GM21367 (cell line): ENCODE measurements around the gene CNBD2.
"Not testable (repeated sequence)": the region's sequence is repeated elsewhere in the genome, so short reads cannot be mapped to it uniquely, and the experiment has no call there.

Experiments
- ATAC-seq: cut with Tn5 transposase; IDR thresholded peaks from one replicate; pipeline ENCODE4 v1.9.1; 2021; ENCODE audit not compliant: unreplicated experiment

The CNBD2 gene

DNA sequence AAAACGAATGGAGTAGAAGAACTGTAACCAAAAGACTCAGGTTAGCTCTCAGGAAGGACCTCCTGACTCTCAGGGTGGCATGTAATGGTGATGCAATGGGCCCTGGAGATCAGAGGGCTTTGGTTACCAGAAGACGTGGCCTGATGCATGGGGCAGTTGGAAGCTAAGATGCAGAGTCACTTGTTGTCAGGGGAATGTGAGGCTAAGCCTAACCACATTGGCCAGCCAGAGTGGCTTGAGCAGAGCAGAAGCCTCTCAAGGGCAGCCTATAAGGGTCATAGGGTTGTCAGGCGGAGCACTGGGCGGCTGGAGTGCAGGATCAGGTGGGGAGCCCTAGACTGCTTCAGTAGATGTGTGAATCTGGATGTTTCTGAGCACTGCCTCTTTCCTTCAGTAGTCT, 5.9 kb downstream of the CNBD2 start:
- ATAC-seq, result no peak

DNA sequence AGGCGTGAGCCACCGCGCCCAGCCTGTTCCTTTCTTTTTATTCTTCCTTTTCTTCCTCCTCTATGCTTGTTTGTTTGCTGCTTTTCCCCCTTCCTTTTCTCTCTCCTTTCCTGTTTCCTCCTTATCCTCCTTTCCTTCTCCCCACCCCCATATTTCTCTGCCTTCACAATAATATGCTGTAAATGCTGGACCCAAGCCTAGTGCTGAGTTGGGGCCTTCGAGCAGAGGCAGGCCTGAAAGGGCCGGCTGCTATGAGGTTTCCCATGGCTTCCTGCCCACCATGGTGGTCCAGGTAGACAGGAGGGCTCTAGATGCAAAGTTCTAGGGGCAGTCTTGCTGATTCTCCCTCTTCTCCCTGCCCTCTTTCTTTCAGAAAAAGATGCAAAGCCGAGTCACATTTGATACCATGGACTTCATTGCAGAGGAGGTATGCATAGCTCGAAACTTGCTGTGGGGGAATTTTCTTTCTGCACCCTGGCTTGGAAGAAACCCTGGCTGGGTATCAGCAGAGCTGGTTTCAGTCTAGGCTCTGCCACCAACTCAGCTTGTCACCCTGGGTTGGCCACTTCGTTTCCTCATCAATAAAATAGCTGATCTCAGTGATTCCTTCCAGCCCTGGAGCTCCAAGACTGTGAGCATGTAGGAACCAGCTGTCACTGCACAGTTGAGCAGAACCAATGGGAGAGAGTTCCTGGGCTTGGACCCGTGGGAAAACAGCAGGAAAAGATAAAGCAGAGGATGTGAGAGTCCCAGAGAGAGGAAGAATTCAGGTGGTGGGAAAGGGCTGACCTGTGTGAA, 7.4 kb downstream of the CNBD2 start:
- ATAC-seq, result no peak

DNA sequence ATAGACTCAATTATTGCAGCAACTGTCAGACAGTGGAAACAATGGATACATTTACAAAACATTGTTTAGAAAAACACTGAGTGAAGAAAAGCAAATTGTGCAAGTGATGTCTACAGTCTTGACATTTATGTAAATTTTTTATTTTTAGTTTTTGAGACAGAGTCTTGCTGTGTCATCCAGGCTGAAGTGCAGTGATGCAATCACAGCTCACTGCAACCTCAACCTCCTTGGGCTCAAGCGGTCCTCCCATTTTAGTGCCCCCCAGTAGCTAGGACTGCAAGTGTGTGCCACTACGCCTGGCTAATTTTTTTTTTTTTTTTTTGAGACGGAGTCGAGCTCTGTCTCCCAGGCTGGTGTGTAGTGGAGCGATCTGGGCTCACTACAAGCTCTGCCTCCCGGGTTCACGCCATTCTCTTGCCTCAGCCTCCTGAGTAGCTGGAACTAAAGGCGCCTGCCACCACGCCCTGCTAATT, 9.7 kb downstream of the CNBD2 start:
- no peak for ATAC-seq

DNA sequence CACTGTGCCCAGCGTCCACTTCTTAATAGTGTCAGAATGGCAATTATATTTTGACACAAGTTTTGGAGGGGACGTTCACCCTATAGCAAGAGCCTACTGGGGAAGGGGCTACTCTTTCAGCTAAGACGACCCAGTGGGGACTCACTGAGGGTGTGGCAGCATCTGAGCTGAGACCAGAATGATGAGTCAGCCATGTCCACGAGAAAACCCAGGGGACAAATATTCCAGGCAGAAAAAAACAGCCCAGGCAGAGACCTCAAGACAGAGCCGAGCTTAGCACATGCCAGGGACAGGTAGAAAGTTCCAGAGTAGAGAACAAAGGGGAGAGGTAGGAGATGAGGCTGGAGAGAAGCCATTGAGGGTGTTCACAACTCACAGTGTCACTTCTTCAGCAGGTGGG, 11.2 kb downstream of the CNBD2 start:
- ATAC-seq, result no peak

DNA sequence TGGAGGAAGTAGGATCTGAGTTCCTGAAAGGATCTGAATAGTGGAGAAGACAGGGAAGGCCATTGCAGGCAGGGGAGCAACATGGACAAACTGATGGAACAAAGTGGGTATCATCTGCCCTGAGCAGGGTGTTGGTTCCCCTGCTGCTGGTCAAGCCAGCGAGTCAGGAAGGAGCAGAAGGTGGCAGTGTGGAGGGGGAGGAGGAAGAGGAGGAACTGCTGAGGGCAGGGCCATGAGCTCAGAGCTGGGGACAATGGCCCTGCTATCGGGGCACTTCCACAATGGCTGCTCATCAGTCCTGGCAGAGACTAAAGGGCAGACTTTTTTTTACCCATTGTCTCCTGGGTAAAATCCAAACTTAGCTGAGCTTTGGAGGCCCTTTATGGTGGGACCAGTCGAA, 13.6 kb downstream of the CNBD2 start:
- no peak for ATAC-seq

DNA sequence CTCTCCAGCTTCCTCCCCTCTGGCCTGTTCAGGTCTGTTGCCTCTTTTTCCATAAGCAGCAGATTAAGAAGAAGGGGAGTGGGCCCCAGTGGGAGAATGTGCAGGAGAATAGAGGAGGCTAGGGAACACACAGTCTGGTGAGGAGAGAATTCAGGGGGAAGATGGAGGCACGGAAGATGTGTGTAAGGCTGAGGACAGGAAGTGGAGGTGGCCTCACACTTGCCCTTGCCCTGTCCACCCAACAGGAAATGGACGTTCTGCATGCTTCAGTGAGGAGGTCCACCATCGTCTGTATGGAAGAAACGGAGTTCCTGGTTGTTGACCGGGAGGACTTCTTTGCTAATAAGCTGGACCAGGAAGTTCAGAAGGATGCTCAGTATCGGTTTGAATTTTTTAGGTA, 16.0 kb downstream of the CNBD2 start:
- ATAC-seq, result no peak

DNA sequence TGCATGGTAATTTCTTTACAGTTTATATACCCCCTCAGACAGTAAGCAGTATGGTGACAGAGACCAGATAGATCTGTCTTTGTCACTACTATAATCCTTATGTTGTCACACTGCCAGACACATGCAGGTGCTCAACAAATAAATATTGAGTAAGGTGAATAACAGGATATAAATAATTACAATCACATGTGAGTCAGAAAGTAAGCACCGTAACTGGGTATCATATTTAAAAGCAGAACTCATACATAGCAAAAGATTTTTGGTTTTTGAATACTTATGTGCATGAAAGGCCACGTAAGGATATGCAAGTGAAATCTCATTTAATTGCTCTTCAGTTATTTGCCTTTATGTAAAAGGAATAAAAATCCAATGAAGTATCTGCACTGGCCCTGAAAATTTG, 17.4 kb downstream of the CNBD2 start:
- ATAC-seq, result no peak

DNA sequence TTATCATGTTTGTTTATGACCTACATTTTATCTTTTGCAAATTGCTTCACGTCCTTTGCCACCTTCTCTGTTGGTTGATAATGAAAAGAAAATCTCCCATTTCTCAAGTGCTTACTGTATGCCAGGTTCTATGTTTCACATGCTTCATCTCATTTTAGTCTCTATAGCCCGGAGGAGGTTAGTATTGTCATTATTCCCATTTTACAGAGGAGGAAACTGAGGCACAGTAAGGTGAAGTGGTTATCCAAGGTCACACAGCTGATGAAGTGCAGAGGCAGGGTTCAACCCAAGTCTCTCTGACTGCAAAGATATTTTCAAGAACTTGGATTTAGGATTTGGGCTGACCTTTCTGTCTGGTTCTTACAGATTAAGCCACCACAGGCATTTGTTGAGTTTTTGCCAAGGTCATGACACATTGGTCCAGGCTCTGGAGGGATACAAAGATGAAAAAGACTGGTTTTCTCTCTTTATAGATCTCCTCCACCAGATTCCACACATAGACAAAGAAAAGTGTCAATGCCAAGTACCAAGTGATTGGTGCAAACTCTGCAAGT, 20.6 kb downstream of the CNBD2 start:
- no peak for ATAC-seq

DNA sequence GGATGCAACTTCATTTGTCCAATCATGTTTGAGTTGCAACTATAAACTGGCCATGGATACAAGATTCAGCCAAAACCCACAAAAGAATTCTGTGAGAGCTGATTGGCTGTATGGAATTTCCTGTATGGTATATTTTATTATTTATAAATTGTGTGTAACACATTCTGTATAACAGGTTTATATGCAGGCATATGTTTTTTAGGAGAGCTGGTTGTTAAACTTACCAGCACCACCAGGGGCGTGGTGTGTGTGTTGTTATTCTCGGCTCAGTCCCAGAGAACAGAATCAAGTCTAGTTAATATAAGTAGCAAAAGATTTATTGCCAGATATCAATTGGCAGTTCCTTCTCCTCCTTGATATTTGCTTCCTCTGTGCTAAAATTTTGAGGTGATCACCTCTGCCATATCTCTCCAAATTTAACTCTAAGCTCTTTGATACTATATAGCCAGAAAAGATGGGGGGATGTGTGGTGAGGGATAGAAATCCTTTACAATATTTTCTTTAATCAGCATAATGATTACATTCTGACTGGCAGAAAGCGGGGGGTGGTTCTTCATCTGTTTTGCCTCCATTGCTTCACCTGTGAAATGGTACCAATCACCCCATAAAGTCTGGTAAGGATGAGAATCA, 22.9 kb downstream of the CNBD2 start:
- no peak for ATAC-seq

DNA sequence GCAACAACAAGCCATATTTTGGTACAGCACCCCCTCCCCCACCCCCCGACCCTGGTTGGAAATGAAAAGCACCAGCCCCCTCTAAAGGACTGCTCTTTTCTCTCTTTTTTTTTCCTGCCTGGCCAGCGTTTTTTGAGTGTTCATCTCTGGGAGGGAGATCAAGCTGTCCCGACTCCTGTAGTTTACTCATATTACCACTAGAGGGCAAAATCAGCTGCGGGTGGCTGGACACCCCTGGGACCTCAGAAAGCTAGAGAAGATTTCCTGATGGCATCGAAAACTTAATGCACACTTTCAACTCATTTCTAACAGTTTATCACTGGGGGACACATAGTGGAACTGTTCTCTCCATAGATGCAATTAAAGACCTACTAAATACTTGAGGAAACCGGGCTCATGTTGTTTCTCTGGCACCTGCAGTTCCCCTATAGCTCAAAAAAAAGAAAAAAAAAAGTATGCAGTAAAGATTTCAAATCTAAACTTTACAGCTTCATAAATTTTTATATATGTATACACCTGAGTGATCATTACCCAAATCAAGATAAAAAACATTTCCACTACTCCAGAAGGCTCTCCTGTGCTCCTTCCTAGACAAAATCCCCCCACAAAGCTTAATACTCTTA, 24.4 kb downstream of the CNBD2 start:
- ATAC-seq, result no peak

DNA sequence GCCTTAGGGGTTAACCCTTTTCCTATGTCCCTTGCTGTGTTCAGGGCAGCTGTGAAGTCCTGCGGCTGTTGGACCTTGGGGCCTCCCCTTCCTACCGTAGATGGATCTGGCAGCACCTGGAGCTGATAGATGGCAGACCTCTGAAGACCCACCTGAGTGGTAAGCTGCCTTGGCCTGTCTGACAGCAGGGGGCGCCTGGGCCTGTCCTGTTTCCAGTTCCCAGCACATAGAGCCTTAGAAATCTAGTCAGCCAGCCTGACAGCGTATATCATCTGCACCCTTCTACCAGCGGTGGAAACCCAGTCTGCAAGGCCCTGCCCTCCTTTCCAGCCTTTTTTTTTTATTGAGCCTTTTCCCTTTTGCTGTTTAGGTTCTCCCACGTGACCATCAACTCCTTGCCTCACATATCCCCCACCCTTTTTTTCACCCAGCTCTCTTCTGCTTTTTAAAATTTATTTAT, 26.6 kb downstream of the CNBD2 start:
- ATAC-seq, result no peak

DNA sequence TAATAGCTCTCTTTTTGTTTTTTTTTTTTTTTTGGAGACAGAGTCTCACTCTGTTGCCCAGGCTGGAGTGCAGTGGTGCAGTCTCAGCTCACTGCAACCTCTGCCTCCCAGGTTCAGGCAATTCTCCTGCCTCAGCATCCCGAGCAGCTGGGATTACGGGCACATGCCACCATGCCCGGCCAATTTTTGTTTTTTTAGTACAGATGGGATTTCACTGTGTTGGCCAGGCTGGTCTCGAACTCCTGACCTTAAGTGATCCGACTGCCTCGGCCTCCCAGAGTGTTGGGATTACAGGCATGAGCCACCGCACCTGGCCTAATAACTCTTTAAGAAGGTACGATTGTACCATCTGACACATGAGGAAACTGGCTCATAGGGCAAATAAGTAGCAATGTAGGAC, 28.1 kb downstream of the CNBD2 start:
- ATAC-seq, result not testable (repeated sequence)

DNA sequence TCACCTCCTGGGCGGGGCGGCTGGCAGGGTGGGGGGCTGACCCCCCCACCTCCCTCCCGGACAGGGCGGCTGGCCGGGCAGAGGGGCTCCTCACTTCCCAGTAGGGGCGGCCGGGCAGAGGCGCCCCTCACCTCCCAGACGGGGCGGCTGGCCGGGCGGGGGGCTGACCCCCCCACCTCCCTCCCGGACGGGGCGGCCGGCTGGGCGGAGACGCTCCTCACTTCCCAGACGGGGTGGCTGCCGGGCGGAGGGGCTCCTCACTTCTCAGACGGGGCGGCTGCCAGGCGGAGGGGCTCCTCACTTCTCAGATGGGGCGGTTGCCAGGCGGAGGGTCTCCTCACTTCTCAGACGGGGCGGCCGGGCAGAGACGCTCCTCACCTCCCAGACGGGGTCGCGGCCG, 32.9 kb downstream of the CNBD2 start:
- ATAC-seq, result not testable (repeated sequence)

DNA sequence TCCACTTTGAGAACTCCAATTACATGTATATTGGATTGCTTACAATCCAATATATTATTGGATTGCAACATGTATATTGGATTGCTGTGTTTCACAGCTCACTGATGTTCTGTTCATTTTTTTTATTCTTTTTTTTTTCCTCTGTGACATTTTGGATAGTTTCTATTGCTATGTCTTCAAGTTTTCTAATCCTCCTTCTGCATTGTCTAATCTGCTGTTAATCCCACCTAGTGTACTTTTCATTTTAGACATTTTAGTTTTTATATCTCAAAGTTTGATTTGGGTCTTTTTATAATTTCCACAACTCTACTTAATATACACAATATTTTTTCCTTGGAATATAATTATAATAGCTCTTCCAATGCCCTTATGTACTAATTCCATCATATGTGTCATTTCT, 34.5 kb downstream of the CNBD2 start:
- no peak for ATAC-seq

DNA sequence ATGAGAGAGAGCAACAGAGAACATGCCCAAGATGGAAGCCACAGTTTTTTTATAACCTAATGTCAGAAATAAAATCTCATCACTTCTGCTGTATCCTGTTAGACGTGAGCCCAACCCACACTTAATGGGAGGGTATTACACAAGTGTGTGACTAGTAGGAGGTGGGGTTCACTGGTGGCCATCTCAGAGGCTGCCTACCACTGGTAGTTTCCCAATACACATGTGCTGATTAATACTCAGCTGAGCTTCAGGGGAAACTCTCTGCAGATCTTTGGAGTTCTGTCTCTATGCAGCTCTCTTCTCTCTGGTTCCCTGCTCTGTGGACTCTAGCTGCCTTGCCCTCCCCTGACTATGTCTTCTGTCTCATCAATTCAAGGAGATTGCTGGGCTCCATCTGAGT, 35.7 kb downstream of the CNBD2 start:
- ATAC-seq, result no peak

DNA sequence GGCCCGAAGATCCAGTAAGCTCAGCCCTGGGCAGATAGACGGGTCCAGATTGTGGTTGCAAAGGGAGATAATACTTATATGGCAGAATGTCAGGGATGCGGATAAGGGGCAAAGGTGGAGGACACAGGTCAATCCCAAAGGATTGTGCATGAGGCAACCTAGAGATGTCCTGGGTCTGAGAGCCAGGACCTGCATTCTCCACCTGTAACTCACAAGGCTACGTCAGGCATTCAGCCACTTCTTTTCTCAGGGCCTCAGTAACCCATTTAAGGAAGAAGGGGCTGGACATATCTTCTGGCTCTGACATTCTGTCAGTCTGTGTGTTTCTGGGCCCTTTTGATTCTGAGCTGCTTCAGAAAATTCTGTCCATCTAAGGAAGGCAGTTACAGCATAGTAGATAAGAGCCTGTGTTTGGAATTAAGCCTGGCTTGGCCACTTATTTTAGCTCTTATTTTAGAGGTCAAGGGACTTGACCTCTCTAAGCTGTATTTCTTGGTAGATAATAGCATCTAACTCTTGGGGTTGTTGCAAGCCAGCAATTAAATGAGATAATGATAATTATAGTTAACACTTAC, 40.2 kb downstream of the CNBD2 start:
- no peak for ATAC-seq

DNA sequence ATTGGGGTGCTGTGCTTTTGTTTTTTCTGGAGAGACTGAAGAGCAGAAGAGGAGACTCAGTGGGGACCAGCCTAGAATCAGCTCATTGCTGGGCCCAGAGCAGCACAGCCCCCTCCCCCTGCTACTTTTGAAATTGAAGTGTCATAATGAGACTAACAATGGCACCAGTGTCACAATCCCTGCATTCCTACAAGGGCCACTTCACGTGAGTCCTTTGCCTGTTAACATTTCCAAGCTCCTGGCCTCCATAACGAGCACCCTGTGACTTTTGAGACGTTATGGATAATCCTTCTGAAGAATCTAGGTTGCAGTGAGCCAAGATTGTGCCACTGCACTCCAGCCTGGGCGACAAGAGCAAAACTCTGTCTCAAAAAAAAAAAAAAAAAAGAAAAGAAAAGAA, 41.7 kb downstream of the CNBD2 start:
- ATAC-seq, result no peak

DNA sequence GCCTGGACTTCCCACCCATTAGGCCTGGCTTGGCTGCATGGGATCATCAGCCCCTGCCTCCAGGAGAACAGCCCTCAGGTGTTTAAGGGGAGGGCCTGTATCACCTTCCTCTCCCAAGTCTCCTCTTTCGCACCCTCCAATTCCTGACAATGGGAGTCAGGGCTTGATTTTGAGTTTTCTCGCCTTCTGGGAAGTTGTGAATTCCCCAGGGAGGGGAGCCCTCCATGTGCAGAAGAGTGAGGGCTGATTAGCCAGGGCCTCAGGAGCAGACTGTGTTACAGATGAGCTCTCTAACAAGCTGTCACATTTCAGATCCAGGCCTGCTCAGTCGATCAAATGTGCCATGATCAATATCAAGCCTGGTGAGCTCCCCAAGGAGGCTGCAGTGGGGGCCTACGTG, 42.4 kb downstream of the CNBD2 start:
- no peak for ATAC-seq

DNA sequence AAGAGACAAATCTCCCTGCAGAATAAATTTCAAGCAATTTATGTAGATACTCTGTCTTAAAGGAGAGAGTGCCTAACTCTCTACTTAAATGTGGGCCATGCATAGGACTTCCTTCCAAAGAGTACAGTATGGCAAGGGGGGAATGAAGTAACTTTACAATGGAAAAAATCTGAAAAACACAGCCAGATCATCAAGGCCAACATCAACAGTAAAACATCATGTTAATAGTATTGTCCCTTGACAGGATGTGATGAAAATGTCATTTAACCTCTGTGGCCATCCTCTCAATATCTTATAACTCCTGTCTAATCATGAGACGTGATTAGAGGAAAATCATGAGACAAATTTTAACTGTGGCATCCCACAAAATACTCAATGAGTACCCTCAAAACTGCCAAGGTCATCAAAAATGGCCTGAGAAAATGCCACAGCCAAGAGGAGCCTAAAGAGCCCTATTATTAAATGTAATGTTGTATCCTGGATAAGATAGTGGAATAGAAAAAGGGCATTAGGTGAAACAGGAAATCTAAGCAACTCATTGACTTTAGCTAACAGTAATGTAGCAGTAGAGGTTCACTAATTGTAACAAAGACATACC, 47.5 kb downstream of the CNBD2 start:
- no peak for ATAC-seq

DNA sequence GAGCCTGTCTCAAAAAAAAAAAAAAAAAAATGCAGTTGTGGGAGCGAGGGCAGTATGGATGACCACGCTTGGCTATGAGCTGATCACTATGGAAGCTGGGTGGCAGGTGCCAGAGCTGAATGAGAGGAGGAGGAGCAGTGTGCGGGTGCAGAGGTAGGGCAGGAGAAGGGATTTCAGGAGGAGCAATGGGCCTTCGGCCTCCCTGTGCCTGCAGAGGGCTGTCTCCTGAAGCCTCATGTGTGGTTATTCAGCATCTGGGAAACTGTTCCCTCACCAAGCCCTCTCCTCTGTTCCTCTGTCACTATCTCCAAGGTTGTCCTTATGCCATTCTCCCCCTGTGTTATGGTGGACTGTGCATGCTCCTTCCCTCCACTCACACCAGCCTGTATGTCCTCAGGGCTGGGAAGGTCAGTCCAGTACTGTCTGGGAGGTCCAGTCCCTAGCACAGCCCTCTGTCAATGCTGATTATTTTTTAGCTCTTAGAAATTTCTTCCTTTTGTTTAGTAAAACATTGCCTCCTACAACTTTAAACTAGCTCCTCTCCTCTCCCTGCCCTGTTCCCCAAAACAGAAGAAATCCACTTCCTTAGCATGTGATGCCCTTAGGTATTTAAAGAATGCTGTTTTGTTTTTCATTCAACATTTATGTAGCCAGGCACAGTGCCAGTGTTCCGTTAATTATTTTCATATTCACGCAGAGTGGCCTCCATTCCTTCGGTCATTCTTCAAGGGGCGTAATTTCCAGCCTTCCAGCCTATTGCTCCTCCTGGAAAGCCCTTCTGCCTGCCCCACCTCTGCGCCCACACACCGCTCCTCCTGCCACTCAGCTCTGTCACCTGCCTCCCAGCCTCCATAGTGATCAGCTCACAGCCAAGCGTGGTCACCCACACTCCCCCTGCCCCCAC, 48.9 kb downstream of the CNBD2 start:
- ATAC-seq, result no peak
